ENCODE results near the gene TXNRD1.

TXNRD1 gene

GRCh38 chr12:104319028-104319427, 103.4 kb downstream of the TXNRD1 start:
- no peak for TF ChIP-seq FOXP2 (optimal IDR thresholded peaks at IDR 0.05; ENCODE audit: borderline replicate concordance, extremely low read depth, extremely low read length, insufficient read depth)
- TF ChIP-seq SIN3A (IDR thresholded peaks at IDR 0.05; ENCODE audit: borderline replicate concordance, insufficient read depth, low read length), result no peak
- no peak for TF ChIP-seq TAF1 (IDR thresholded peaks at IDR 0.05; ENCODE audit: borderline replicate concordance, insufficient read depth, low read length)

DNA sequence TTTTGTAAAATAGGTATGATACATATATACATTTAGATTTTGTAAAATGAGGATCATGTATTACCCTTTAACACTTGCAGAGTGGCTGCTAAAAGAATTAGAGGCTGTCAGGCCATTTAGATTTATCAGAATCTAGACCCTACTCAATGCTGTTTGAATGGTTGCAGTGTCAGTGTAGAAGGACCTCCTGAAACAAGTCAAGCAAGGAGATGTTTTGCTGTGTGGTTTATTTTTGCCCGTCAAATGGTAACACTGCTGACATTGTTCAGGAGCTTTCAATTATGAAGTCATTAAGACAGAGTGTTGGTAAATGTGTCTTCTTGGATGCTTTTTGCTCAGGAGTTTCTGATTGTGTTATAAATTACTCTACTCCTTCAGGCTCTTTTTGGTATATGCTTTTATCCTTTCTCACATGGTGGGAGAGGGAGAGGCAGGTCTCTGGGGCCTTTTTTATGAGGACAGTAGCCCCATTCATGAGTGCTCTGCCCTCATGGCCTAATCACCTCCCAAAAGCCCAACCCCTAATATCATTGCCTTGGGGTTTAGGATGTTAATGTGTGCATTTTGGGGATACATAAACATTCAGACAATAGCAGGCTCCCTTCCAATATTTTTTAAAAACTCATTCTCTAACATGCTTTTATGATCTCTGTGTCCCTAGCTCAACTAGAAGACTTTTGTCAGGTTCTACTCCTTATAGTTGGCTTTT, 104.5 kb downstream of the TXNRD1 start:
- TF ChIP-seq POLR2AphosphoS5 (IDR thresholded peaks at IDR 0.05; ENCODE audit: low read depth, low read length), result no peak
- TF ChIP-seq FOXP2 (optimal IDR thresholded peaks at IDR 0.05; ENCODE audit: borderline replicate concordance, extremely low read depth, extremely low read length, insufficient read depth), result no peak
- TF ChIP-seq, protein P1, sequence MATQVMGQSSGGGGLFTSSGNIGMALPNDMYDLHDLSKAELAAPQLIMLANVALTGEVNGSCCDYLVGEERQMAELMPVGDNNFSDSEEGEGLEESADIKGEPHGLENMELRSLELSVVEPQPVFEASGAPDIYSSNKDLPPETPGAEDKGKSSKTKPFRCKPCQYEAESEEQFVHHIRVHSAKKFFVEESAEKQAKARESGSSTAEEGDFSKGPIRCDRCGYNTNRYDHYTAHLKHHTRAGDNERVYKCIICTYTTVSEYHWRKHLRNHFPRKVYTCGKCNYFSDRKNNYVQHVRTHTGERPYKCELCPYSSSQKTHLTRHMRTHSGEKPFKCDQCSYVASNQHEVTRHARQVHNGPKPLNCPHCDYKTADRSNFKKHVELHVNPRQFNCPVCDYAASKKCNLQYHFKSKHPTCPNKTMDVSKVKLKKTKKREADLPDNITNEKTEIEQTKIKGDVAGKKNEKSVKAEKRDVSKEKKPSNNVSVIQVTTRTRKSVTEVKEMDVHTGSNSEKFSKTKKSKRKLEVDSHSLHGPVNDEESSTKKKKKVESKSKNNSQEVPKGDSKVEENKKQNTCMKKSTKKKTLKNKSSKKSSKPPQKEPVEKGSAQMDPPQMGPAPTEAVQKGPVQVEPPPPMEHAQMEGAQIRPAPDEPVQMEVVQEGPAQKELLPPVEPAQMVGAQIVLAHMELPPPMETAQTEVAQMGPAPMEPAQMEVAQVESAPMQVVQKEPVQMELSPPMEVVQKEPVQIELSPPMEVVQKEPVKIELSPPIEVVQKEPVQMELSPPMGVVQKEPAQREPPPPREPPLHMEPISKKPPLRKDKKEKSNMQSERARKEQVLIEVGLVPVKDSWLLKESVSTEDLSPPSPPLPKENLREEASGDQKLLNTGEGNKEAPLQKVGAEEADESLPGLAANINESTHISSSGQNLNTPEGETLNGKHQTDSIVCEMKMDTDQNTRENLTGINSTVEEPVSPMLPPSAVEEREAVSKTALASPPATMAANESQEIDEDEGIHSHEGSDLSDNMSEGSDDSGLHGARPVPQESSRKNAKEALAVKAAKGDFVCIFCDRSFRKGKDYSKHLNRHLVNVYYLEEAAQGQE (IDR thresholded peaks at IDR 0.05; ENCODE audit: insufficient read depth in 1 of 2, low read depth in 2 of 2, low read length in 2 of 2), result no peak
- TF ChIP-seq TAF1 (IDR thresholded peaks at IDR 0.05; ENCODE audit: borderline replicate concordance, insufficient read depth, low read length), result no peak
- no peak for TF ChIP-seq SIN3A (IDR thresholded peaks at IDR 0.05; ENCODE audit: borderline replicate concordance, insufficient read depth, low read length)

DNA sequence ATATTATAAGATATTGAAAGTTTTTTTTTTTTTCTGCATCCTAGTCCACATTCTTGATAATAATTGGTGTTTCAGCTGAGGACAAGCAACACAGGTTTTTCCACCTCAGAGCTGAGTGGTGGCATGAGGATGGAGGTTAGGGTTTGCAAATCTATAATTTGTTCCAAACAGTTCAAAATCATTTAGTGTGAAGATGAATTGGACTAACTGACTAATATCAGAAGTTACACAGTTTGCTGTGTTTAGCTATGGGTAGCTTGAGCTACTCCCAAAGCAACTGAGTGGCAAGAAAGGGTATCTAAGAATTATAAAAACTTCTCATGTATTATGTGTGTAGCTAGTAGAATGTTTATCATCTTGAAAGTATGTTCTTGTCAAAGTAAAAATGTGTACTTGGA, 105.0 kb downstream of the TXNRD1 start:
- TF ChIP-seq POLR2AphosphoS5 (IDR thresholded peaks at IDR 0.05; ENCODE audit: low read depth, low read length), result no peak
- TF ChIP-seq TAF1 (IDR thresholded peaks at IDR 0.05; ENCODE audit: borderline replicate concordance, insufficient read depth, low read length), result no peak
- no peak for TF ChIP-seq FOXP2 (optimal IDR thresholded peaks at IDR 0.05; ENCODE audit: borderline replicate concordance, extremely low read depth, extremely low read length, insufficient read depth)
- no peak for TF ChIP-seq SIN3A (IDR thresholded peaks at IDR 0.05; ENCODE audit: borderline replicate concordance, insufficient read depth, low read length)
- TF ChIP-seq, protein P1 (IDR thresholded peaks at IDR 0.05; ENCODE audit: insufficient read depth in 1 of 2, low read depth in 2 of 2, low read length in 2 of 2), result no peak

DNA sequence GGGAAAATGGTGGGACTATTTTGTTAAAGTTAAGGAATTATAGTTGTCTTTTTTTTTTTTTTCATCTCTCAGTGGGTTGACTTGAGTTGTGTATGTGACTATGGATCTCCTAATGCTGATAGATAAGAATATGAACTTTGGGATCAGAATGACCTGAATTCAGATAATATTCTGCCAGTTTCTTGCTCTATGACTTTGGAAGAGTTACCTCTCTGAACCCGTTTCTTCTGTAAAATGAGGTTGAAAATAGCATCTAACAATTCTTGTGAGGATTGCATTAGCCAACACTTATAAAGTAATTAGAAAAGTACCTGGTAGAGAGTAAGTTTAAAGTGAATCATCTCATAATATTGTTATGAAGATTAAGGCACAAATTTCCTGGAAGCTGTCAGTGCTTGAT, 106.4 kb downstream of the TXNRD1 start:
- TF ChIP-seq TAF1 (IDR thresholded peaks at IDR 0.05; ENCODE audit: borderline replicate concordance, insufficient read depth, low read length) (no peak), SIN3A (IDR thresholded peaks at IDR 0.05; ENCODE audit: borderline replicate concordance, insufficient read depth, low read length) (no peak), POLR2AphosphoS5 (IDR thresholded peaks at IDR 0.05; ENCODE audit: low read depth, low read length) (no peak), FOXP2 (optimal IDR thresholded peaks at IDR 0.05; ENCODE audit: borderline replicate concordance, extremely low read depth, extremely low read length, insufficient read depth) (no peak)
- TF ChIP-seq, protein P1 (IDR thresholded peaks at IDR 0.05; ENCODE audit: insufficient read depth in 1 of 2, low read depth in 2 of 2, low read length in 2 of 2), result no peak

DNA sequence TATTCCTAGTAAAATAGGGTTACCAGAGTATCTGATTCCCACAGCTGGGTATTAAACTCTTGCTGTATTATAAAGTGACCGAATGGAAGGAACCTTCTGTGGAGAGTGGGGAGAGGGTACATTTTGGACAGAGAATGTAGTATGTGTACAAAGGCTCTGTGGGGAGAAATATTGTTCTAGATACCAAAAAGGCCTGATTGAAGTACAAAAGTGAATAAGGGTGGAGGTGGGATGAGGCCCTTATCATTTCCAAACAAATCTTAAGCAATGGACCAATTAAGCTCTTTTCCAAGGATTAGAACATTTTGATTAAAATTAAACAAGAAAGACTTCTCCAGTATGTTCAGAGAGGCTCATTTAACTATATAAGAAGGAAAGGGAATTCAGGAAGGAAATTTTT, 108.3 kb downstream of the TXNRD1 start:
- TF ChIP-seq, protein P1 (IDR thresholded peaks at IDR 0.05; ENCODE audit: insufficient read depth in 1 of 2, low read depth in 2 of 2, low read length in 2 of 2), result no peak
- TF ChIP-seq FOXP2 (optimal IDR thresholded peaks at IDR 0.05; ENCODE audit: borderline replicate concordance, extremely low read depth, extremely low read length, insufficient read depth), result no peak
- no peak for TF ChIP-seq SIN3A (IDR thresholded peaks at IDR 0.05; ENCODE audit: borderline replicate concordance, insufficient read depth, low read length)
- TF ChIP-seq POLR2AphosphoS5 (IDR thresholded peaks at IDR 0.05; ENCODE audit: low read depth, low read length), result no peak
- TF ChIP-seq TAF1 (IDR thresholded peaks at IDR 0.05; ENCODE audit: borderline replicate concordance, insufficient read depth, low read length), result no peak

All from PFSK-1 (cell line).